ENCODE results near the gene PSMC1. TPM values are rescaled to one million over a fixed set of nuclear protein-coding genes. Genes with fewer than 3 reads are reported as not detected.

Gene PSMC1
- total and polyA plus RNA-seq, 4 donors = 73.6 to 195 (median 110) TPM

DNA sequence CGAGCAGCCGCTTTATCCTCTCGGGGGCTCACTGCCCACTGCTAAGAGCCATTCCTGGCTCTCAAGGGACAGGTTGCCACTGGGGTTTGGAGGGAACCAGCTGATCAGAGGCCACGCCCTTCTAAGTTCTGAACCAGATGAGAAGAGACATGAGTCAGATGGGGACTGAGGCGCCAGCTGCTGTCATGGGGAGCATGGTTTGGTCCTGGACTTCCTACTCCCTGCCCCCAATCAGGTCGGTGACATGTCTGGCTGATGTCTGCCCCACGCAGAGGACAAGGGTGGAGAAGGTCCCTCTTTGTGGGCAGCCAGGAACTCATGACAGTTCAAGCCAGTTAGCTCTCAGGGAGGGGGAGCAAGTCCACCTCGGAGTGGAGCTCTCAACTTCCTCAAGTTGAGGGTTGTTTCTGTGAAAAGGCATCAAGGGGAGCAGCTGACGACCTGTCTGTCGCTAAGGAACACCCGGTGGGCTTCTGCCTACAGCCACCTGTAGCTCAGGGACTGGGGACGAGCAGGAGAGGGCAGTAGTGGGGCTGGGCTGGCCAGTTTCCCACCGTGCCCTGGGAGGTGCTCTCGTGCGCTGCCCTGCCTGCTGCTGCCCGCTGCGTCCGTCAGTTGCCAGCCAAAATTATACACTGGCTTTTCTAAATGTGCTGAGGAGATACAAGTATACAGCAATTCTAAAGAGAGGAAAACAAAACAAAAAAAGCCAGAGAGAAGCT is 20.5 kb downstream of the PSMC1 start:
- H3K9ac ChIP-seq (ENCODE audit: insufficient read depth in 1 of 2, low read length in 2 of 2) = no peak overlapping the region
- H3K36me3 ChIP-seq (ENCODE audit: control insufficient read depth in 4 of 4, insufficient read depth in 4 of 4, low read length in 4 of 4) = peaks cover 8 to 51% (median 22%) of the 10 kb centered on the region in 4 donors
- no peak for DNase-seq
- no peak overlapping the region for H3K4me3 ChIP-seq
- ATAC-seq (ENCODE audit: insufficient read depth, low FRiP score) = peak; percentile 32
- no peaks in the 10 kb centered on the region for H3K27me3 ChIP-seq (ENCODE audit: control insufficient read depth in 3 of 3, insufficient read depth in 3 of 3, low read length in 2 of 3)
- no peak overlapping the region for H3K27ac ChIP-seq (ENCODE audit: low read depth in 1 of 2, low read length in 1 of 2)
- 78 to 80% methylated on average over 18 of the region's 18 CpGs for WGBS, 2 donors
- peaks cover 0 to 2% (median 0%) of the 10 kb centered on the region in 5 donors for H3K4me1 ChIP-seq (ENCODE audit: control insufficient read depth in 5 of 5, insufficient read depth in 5 of 5, low read length in 5 of 5)
- TF ChIP-seq, protein P1, sequence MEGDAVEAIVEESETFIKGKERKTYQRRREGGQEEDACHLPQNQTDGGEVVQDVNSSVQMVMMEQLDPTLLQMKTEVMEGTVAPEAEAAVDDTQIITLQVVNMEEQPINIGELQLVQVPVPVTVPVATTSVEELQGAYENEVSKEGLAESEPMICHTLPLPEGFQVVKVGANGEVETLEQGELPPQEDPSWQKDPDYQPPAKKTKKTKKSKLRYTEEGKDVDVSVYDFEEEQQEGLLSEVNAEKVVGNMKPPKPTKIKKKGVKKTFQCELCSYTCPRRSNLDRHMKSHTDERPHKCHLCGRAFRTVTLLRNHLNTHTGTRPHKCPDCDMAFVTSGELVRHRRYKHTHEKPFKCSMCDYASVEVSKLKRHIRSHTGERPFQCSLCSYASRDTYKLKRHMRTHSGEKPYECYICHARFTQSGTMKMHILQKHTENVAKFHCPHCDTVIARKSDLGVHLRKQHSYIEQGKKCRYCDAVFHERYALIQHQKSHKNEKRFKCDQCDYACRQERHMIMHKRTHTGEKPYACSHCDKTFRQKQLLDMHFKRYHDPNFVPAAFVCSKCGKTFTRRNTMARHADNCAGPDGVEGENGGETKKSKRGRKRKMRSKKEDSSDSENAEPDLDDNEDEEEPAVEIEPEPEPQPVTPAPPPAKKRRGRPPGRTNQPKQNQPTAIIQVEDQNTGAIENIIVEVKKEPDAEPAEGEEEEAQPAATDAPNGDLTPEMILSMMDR (IDR thresholded peaks at IDR 0.05; ENCODE audit: control extremely low read depth, extremely low read depth) = no peak
- H3K9me3 ChIP-seq (ENCODE audit: control insufficient read depth in 4 of 4, insufficient read depth in 3 of 4, low read length in 3 of 4) = no peaks in the 10 kb centered on the region

DNA sequence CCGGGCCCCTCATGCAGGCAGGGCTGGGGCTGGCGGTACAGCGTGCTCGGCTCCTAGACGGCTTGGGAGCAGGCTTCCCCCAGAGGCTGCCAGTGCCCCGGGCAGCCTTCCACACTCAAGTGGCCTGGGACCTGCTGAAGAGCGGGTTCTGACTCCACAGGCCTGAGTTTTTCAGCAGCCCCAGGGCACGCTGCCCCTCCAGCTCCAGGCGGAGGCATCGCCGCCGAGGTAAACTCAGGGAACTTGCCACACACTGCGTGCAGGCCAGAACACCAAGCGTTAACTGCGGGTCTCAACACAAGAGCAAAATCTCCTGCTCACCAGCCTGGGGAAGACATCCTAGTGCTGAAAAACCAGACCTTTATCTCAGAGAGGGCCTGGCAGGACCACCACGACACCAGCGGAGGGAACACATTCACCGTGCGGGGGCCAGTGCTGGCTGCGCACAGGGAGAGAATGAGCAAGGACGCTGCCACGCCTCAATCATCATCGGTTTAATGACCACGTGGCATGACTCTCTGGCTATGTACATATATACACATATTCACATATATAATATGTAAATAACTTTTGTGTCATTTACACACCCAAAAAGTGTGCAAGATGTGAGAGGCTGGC is 21.3 kb downstream of the PSMC1 start:
- TF ChIP-seq, protein P1 (IDR thresholded peaks at IDR 0.05; ENCODE audit: control extremely low read depth, extremely low read depth) = no peak
- 93 to 95% methylated on average over 24 of the region's 24 CpGs for WGBS, 2 donors
- Histone ChIP-seq H3K9ac (ENCODE audit: insufficient read depth in 1 of 2, low read length in 2 of 2) (no peak overlapping the region), H3K27ac (ENCODE audit: low read depth in 1 of 2, low read length in 1 of 2) (no peak overlapping the region), H3K4me1 (ENCODE audit: control insufficient read depth in 5 of 5, insufficient read depth in 5 of 5, low read length in 5 of 5) (peaks cover 0 to 2% (median 0%) of the 10 kb centered on the region in 5 donors), H3K27me3 (ENCODE audit: control insufficient read depth in 3 of 3, insufficient read depth in 3 of 3, low read length in 2 of 3) (no peaks in the 10 kb centered on the region), H3K36me3 (ENCODE audit: control insufficient read depth in 4 of 4, insufficient read depth in 4 of 4, low read length in 4 of 4) (peaks cover 8 to 48% (median 20%) of the 10 kb centered on the region in 4 donors), H3K9me3 (ENCODE audit: control insufficient read depth in 4 of 4, insufficient read depth in 3 of 4, low read length in 3 of 4) (no peaks in the 10 kb centered on the region), H3K4me3 (no peak overlapping the region)
- DNase-seq (no peak), ATAC-seq (ENCODE audit: insufficient read depth, low FRiP score) (no peak)

DNA sequence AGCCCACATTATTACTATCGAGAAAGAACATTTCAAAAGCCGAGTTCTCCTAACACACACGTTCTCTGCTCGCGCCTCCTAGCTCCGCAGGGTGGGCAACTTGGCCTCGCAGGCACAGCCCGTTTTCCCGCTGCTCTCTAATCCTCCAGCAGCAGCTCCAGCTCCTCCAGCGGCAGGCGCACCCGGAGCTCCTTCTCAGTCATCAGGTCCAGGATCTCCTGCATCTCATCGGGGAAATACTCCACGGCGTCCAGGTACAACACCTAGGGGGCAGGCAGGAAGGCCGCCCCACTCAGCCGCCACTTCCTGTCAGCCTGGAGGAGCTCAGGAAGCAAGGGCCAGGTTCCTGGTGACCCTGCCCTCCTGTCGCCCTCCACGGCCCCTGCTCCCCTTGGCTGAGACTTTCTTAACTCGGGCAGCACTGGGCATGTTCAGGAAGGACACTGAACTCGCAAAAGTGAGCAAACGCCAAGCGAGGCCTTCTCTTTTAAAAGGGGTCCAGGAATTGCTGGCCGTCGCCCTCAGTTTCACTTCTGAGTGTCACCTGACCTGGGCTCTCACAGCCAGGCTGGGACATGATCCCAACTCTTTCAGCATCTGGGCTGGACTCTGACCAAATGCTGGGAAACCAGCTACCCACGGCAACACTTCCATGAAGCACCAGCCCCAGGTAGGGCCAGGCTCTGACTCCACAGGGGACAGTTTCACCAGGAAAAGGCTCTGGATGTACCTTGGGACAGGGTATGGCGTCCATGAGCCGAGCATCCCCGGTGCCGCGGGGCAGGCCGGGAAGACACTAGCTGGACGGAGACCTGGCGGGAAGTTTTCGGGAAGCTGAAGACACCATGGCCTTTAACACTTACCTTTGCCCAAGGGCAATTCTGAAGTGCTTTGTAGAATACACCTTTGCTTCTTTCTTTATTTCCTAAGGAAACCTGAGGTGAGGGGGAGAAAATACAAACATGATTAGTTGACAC is 22.1 kb downstream of the PSMC1 start:
- Histone ChIP-seq H3K4me3 (no peak overlapping the region), H3K27me3 (ENCODE audit: control insufficient read depth in 3 of 3, insufficient read depth in 3 of 3, low read length in 2 of 3) (no peaks in the 10 kb centered on the region), H3K27ac (ENCODE audit: low read depth in 1 of 2, low read length in 1 of 2) (no peak overlapping the region), H3K4me1 (ENCODE audit: control insufficient read depth in 5 of 5, insufficient read depth in 5 of 5, low read length in 5 of 5) (peaks cover 0 to 2% (median 0%) of the 10 kb centered on the region in 5 donors), H3K9me3 (ENCODE audit: control insufficient read depth in 4 of 4, insufficient read depth in 3 of 4, low read length in 3 of 4) (no peaks in the 10 kb centered on the region), H3K9ac (ENCODE audit: insufficient read depth in 1 of 2, low read length in 2 of 2) (no peak overlapping the region), H3K36me3 (ENCODE audit: control insufficient read depth in 4 of 4, insufficient read depth in 4 of 4, low read length in 4 of 4) (peaks cover 5 to 46% (median 17%) of the 10 kb centered on the region in 4 donors)
- no peak for DNase-seq
- WGBS, 2 donors = 90 to 94% methylated on average over 35 of the region's 35 CpGs
- TF ChIP-seq, protein P1 (IDR thresholded peaks at IDR 0.05; ENCODE audit: control extremely low read depth, extremely low read depth) = no peak
- ATAC-seq (ENCODE audit: insufficient read depth, low FRiP score) = no peak

Data from lung (tissue), 12 donors.